Frontal cortex (tissue), 4 donors: ENCODE data around the gene NAALADL2. TPM values are rescaled to one million over a fixed set of nuclear protein-coding genes. Genes with fewer than 3 reads are reported as not detected.
"Not testable (repeated sequence)": the region's sequence is repeated elsewhere in the genome, so short reads cannot be mapped to it uniquely, and the experiment has no call there.

Experiments
- DNase-seq, 2 donors: peaks; one replicate each; pipeline ENCODE4 v3.0.0; 2012; ENCODE audit warnings: low spot score in 2 of 2
- FAIRE-seq: peaks from 2 replicates; lab custom pipeline; 2012; peaks lifted over from hg19 to GRCh38; lab: Jason Lieb, UNC
- total RNA-seq: library from RNA; depleted of rRNA; stranded (reverse); fragments of >200 nt; gene quantifications from one replicate; pipeline ENCODE4 v1.2.3, GENCODE V29; 2014
- donor health status: control.
- donor health status: control.
- donor health status: control.

Gene NAALADL2
- total RNA-seq, 1 donor from 2014 or later: 4.9 TPM

- FAIRE-seq (no peak), DNase-seq (no peak)
These were observed 375.1 kb downstream of the NAALADL2 start for GRCh38 chr3:175233957-175234940.

GRCh38 chr3:175238801-175239200 is 379.7 kb downstream of the NAALADL2 start:
- DNase-seq (no peak), FAIRE-seq (no peak)

- no peak for DNase-seq
These were observed 381.8 kb downstream of the NAALADL2 start for GRCh38 chr3:175240921-175241320.

GRCh38 chr3:175242243-175242642 is 383.1 kb downstream of the NAALADL2 start:
- FAIRE-seq: no peak
- no peak for DNase-seq

More at GRCh38 chr3:175240921-175241320, 381.8 kb downstream of the NAALADL2 start:
- FAIRE-seq: no peak

GRCh38 chr3:175246234-175246633 is 387.1 kb downstream of the NAALADL2 start:
- FAIRE-seq (no peak), DNase-seq (no peak)

- DNase-seq (no peak), FAIRE-seq (no peak)
These were observed 387.6 kb downstream of the NAALADL2 start for GRCh38 chr3:175246766-175247165.

- FAIRE-seq: no peak
- DNase-seq: no peak
These were observed 388.5 kb downstream of the NAALADL2 start for GRCh38 chr3:175247629-175248028.

- FAIRE-seq (no peak), DNase-seq (no peak)
These were observed 389.7 kb downstream of the NAALADL2 start for GRCh38 chr3:175248832-175249231.

GRCh38 chr3:175255698-175256097 is 396.6 kb downstream of the NAALADL2 start:
- DNase-seq (no peak), FAIRE-seq (no peak)

GRCh38 chr3:175257123-175257522 is 398.0 kb downstream of the NAALADL2 start:
- DNase-seq (no peak), FAIRE-seq (no peak)

- no peak for DNase-seq
- FAIRE-seq: no peak
These were observed 399.6 kb downstream of the NAALADL2 start for GRCh38 chr3:175258763-175259162.

GRCh38 chr3:175260145-175260794 is 401.1 kb downstream of the NAALADL2 start:
- DNase-seq (no peak), FAIRE-seq (no peak)

- no peak for FAIRE-seq
These were observed 407.3 kb downstream of the NAALADL2 start for GRCh38 chr3:175266478-175266877.

GRCh38 chr3:175267121-175267531 is 408.0 kb downstream of the NAALADL2 start:
- DNase-seq (no peak), FAIRE-seq (no peak)

More at GRCh38 chr3:175266478-175266877, 407.3 kb downstream of the NAALADL2 start:
- no peak for DNase-seq

GRCh38 chr3:175267561-175267960 is 408.4 kb downstream of the NAALADL2 start:
- DNase-seq (no peak), FAIRE-seq (no peak)

GRCh38 chr3:175269394-175269793 is 410.3 kb downstream of the NAALADL2 start:
- DNase-seq (no peak), FAIRE-seq (no peak)

- FAIRE-seq: no peak
- no peak for DNase-seq
These were observed 411.2 kb downstream of the NAALADL2 start for GRCh38 chr3:175270198-175270837.

GRCh38 chr3:175270866-175271265 is 411.7 kb downstream of the NAALADL2 start:
- FAIRE-seq (no peak), DNase-seq (no peak)

- not testable (repeated sequence) for FAIRE-seq, DNase-seq
These were observed 412.3 kb downstream of the NAALADL2 start for GRCh38 chr3:175271465-175271864.

- FAIRE-seq (no peak), DNase-seq (no peak)
These were observed 413.3 kb downstream of the NAALADL2 start for GRCh38 chr3:175272392-175272791.
